ENCODE measurements around the gene SULT2A1. TPM values are rescaled to one million over a fixed set of nuclear protein-coding genes. Genes with fewer than 3 reads are reported as not detected.

Gene SULT2A1
- total RNA-seq, 1 experiment from 2014 or later = 0.27 TPM

GRCh38 chr19:47821460-47822020, 64.6 kb downstream of the SULT2A1 start, which contains the start of gene CRX (continued):
- TF ChIP-seq ZBTB33 (IDR thresholded peaks at IDR 0.05; ENCODE audit: extremely low read depth, insufficient replicate concordance, low read length) (no peak), SRF (IDR thresholded peaks at IDR 0.05; ENCODE audit: low read depth) (no peak), SIN3A (IDR thresholded peaks at IDR 0.05; ENCODE audit: low read depth) (no peak), CEBPB (IDR thresholded peaks at IDR 0.05; ENCODE audit: low read depth) (no peak), ZFX (IDR thresholded peaks at IDR 0.05) (no peak), TCF7L2 (IDR thresholded peaks at IDR 0.05; ENCODE audit: borderline replicate concordance, extremely low read depth, insufficient read depth, insufficient read length) (no peak)

Other genes starting within 250 kb of the SULT2A1 start
- gene EHD2, start 172.9 kb downstream of the SULT2A1 start, total RNA-seq (2021; ENCODE audit: unreplicated experiment) = 60.5 TPM
- 322 TPM for gene NOP53, start 140.8 kb downstream of the SULT2A1 start, total RNA-seq (2021; ENCODE audit: unreplicated experiment)
- gene SELENOW, start 107.6 kb downstream of the SULT2A1 start, total RNA-seq (2021; ENCODE audit: unreplicated experiment) = 181 TPM
- not detected for gene TPRX1, start 81.8 kb downstream of the SULT2A1 start, total RNA-seq (2021; ENCODE audit: unreplicated experiment)
- not detected for gene CRX, start 64.4 kb downstream of the SULT2A1 start, total RNA-seq (2021; ENCODE audit: unreplicated experiment)
- not detected for gene TPRX2, start 27.1 kb downstream of the SULT2A1 start, total RNA-seq (2021; ENCODE audit: unreplicated experiment)
- not detected for gene BSPH1, start 105.9 kb upstream of the SULT2A1 start, total RNA-seq (2021; ENCODE audit: unreplicated experiment)
- gene ELSPBP1, start 108.3 kb upstream of the SULT2A1 start, total RNA-seq (2021; ENCODE audit: unreplicated experiment) = not detected
- not detected for gene CABP5, start 157.8 kb upstream of the SULT2A1 start, total RNA-seq (2021; ENCODE audit: unreplicated experiment)
- gene PLA2G4C, start 224.5 kb upstream of the SULT2A1 start, total RNA-seq (2021; ENCODE audit: unreplicated experiment) = 1.7 TPM